ENCODE data around the gene ZFAND3.

ZFAND3 gene, protein sequence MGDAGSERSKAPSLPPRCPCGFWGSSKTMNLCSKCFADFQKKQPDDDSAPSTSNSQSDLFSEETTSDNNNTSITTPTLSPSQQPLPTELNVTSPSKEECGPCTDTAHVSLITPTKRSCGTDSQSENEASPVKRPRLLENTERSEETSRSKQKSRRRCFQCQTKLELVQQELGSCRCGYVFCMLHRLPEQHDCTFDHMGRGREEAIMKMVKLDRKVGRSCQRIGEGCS

GRCh38 chr6:37819177-37819801, at the start of gene ZFAND3:
Gene ZFAND3 (plus strand): TSS chr6:37819727. CDS start chr6:37819946, 219 bp downstream.
- peak within 1 kb of the TSS; percentile 87 for H3K4me3 ChIP-seq (ENCODE audit: low read length)
- peak; percentile 97 for DNase-seq (ENCODE audit: low read depth)
- TF ChIP-seq, protein P1, sequence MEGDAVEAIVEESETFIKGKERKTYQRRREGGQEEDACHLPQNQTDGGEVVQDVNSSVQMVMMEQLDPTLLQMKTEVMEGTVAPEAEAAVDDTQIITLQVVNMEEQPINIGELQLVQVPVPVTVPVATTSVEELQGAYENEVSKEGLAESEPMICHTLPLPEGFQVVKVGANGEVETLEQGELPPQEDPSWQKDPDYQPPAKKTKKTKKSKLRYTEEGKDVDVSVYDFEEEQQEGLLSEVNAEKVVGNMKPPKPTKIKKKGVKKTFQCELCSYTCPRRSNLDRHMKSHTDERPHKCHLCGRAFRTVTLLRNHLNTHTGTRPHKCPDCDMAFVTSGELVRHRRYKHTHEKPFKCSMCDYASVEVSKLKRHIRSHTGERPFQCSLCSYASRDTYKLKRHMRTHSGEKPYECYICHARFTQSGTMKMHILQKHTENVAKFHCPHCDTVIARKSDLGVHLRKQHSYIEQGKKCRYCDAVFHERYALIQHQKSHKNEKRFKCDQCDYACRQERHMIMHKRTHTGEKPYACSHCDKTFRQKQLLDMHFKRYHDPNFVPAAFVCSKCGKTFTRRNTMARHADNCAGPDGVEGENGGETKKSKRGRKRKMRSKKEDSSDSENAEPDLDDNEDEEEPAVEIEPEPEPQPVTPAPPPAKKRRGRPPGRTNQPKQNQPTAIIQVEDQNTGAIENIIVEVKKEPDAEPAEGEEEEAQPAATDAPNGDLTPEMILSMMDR (conservative IDR thresholded peaks at IDR 0.05; ENCODE audit: low read length), result no peak

DNA sequence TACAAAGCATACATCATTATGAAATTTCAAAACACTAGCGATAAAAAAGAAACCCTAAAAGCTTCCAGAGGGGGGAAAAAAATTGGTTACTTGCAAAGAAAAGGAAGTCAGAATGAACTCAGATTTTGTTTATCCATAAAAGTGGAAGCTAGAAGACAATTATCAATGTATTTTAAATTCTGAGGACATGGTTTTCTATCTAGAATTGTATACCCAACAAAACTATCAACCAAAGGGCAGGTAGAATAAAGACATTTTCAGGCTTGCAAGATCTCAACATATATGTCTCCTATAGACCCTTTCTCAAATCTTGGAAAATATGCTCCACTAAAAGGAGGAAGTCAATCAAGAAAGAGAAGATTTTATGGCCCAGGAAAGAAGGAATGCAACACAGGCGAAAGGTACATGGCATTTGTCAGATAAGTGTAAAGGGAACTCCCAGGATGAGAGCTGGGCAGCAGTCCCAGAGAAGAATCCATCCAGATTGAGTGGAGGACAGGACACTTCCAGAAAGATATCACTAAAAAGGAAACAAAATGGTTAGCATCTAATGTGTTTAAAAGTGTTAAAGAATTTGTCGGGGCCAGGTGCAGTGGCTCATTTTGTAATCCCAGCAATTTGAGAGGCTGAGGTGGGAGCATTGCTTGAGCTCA, 45.4 kb upstream of the ZFAND3 start:
- TF ChIP-seq, protein P1 (conservative IDR thresholded peaks at IDR 0.05; ENCODE audit: low read length), result no peak
- H3K4me3 ChIP-seq (ENCODE audit: low read length), result no peak overlapping the region
- DNase-seq (ENCODE audit: low read depth), result no peak

DNA sequence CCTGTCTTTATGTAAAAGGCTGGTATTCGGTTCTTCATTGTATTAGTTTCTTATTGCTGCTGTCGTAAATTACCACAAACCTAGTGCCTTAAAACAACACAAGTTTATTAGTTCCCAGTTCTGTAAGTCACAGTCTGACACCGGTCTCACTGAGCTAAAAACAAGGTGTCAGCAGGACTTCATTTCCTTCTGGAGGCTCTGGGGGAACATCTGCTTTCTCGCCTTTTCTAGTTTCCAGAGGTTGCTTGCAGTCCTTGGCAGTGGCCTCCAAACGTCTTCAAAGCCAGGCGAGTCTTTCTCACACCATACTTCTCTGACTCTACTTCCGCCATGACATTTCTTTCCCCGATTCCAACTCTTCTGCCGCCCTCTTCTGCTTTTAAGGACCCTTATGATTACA, 43.0 kb upstream of the ZFAND3 start:
- TF ChIP-seq, protein P1 (conservative IDR thresholded peaks at IDR 0.05; ENCODE audit: low read length), result no peak
- DNase-seq (ENCODE audit: low read depth), result no peak
- no peak overlapping the region for H3K4me3 ChIP-seq (ENCODE audit: low read length)

DNA sequence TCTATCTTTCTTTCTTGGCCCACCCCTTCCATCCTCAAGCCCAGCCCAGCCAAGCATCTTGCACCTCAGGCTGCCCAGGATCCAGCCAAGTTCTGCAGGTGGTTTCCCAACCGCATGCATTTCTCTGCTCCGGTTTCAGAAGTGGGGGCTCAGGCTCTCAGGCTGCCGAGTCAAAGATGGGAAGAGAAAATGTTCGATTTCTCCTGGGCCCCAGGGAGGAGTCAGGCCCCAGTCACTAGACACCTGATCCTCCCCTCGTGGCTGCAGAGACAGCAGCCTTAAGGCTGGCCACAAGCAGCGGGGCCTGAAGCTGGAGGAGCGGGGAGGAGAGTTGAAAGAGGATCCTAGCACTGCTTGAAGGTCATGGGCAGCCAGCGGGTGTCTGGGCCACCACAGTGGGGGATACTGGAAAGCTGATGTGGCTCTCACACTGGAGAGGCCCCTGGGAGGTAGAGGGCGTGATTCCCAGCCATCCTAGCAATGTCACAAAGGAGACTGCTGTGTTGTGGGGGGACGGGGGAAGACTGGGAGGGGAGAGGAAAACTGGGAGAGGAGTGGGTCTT, 42.2 kb upstream of the ZFAND3 start:
- no peak for DNase-seq (ENCODE audit: low read depth)
- TF ChIP-seq, protein P1 (conservative IDR thresholded peaks at IDR 0.05; ENCODE audit: low read length), result no peak
- H3K4me3 ChIP-seq (ENCODE audit: low read length), result no peak overlapping the region

GRCh38 chr6:37779111-37779800, 40.3 kb upstream of the ZFAND3 start:
- TF ChIP-seq, protein P1 (conservative IDR thresholded peaks at IDR 0.05; ENCODE audit: low read length), result no peak
- no peak overlapping the region for H3K4me3 ChIP-seq (ENCODE audit: low read length)
- DNase-seq (ENCODE audit: low read depth), result no peak

DNA sequence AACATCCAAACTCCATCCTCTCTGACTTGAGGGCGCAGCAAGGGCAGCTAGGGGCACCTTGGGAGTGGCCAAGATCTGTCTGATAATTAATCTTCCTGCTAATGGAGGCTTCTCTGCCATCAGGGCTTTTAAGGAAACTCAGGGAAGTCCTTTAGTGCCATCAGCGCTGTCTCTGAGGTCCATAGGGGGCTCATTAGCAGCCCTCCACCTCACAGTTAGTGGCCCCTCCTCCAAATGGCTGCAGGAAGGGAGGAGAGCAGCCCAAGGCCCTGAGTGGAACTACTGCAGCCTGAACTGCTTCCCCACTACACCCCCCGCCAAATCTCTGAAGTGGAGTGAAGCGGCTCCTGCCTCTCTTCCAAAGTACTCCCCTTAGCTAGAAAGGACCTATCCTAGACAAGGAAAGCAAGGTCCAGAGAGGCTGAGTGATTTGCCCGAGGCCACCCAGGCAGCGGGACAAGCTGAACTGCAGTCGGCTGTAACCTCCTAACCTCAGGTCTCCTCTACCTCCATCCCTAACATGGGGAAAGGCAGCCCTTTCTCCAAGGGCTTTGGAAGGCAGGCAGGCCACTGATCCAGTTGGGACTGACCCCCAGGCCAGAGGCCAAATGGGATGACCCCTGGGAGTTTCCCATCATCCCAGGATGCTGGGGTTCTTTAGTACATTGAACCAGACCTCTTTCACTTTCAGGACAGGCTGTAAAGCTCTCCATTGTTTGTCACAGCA, 39.5 kb upstream of the ZFAND3 start:
- no peak for DNase-seq (ENCODE audit: low read depth)
- TF ChIP-seq, protein P1 (conservative IDR thresholded peaks at IDR 0.05; ENCODE audit: low read length), result no peak
- H3K4me3 ChIP-seq (ENCODE audit: low read length), result no peak overlapping the region
